ENCODE data around the gene ROR1. TPM values are rescaled to one million over a fixed set of nuclear protein-coding genes. Genes with fewer than 3 reads are reported as not detected.

The ROR1 gene
- total RNA-seq, 1 experiment from 2014 or later, result 2.7 TPM

GRCh38 chr1:63795455-63795854 is 21.6 kb downstream of the ROR1 start:
- Histone ChIP-seq H3K9me3 (ENCODE audit: control insufficient read depth in 1 of 2, insufficient read depth in 1 of 2, low read depth in 1 of 2, low read length in 2 of 2) (no peaks in the 10 kb centered on the region), H3K4me2 (ENCODE audit: low read length) (no peak overlapping the region), H4K20me1 (ENCODE audit: insufficient read depth) (no peaks in the 10 kb centered on the region), H3K4me3 (replicated peaks in 1 of 2; ENCODE audit: low read depth in 1 of 2, low read length in 2 of 2) (no peak overlapping the region), H3K36me3 (ENCODE audit: control insufficient read depth in 1 of 2, insufficient read depth in 2 of 2, low read length in 2 of 2) (no peaks in the 10 kb centered on the region), H3K9ac (ENCODE audit: low read length) (no peak overlapping the region), H3K27me3 (ENCODE audit: insufficient read depth, low read length) (no peaks in the 10 kb centered on the region), H3K79me2 (ENCODE audit: insufficient read depth, low read length) (no peaks in the 10 kb centered on the region), H2AFZ (ENCODE audit: low read depth, low read length, poor library complexity, severe bottlenecking) (no peak overlapping the region), H3K9me2 (ENCODE audit: insufficient read depth) (no peaks in the 10 kb centered on the region), H3K4me1 (ENCODE audit: control insufficient read depth in 1 of 2, insufficient read depth in 2 of 2, low read length in 2 of 2) (peaks cover 9 to 10% of the 10 kb centered on the region in 2 experiments; a peak in 3 of 4 replicates), H3K27ac (ENCODE audit: low read depth, low read length) (no peak overlapping the region)
- CTCF ChIA-PET, result no interaction called here
- POLR2A ChIA-PET, result no interaction called here
- intact Hi-C loops (cut with micrococcal nuclease), result no loop called here
- DNase-seq (ENCODE audit: low read depth, low spot score) (no peak), ATAC-seq (no peak)
- RAD21 ChIA-PET (ENCODE audit: low non-redundant PET in 1 of 2, low total read pairs in 2 of 2, uncharacterized antibody in 2 of 2, unreplicated experiment in 2 of 2), result interaction anchor here in 1 of 2 experiments (0.7 kb wide), 1 partner anchor 133 kb away, joined by 5 read pairs; no protein-coding TSS in a partner anchor
- BruUV-seq (replicated peaks), result no TSS peak
- TF ChIP-seq ATF3 (IDR thresholded peaks at IDR 0.05) (no peak), EZH2phosphoT487 (IDR thresholded peaks at IDR 0.05; ENCODE audit: borderline replicate concordance) (no peak), MAX (IDR thresholded peaks at IDR 0.05) (no peak), TCF7L2 (IDR thresholded peaks at IDR 0.05; ENCODE audit: borderline replicate concordance, extremely low read depth, insufficient read depth, insufficient read length) (no peak)

GRCh38 chr1:63797056-63797726 is 23.4 kb downstream of the ROR1 start:
- Histone ChIP-seq H2AFZ (ENCODE audit: low read depth, low read length, poor library complexity, severe bottlenecking) (no peak overlapping the region), H3K4me2 (ENCODE audit: low read length) (no peak overlapping the region), H3K9me3 (ENCODE audit: control insufficient read depth in 1 of 2, insufficient read depth in 1 of 2, low read depth in 1 of 2, low read length in 2 of 2) (no peaks in the 10 kb centered on the region), H3K9me2 (ENCODE audit: insufficient read depth) (no peaks in the 10 kb centered on the region), H3K27me3 (ENCODE audit: insufficient read depth, low read length) (no peaks in the 10 kb centered on the region), H3K79me2 (ENCODE audit: insufficient read depth, low read length) (no peaks in the 10 kb centered on the region), H3K9ac (ENCODE audit: low read length) (no peak overlapping the region), H3K27ac (ENCODE audit: low read depth, low read length) (no peak overlapping the region), H3K4me1 (ENCODE audit: control insufficient read depth in 1 of 2, insufficient read depth in 2 of 2, low read length in 2 of 2) (peaks cover 9 to 10% of the 10 kb centered on the region in 2 experiments; a peak in 3 of 4 replicates), H3K4me3 (replicated peaks in 1 of 2; ENCODE audit: low read depth in 1 of 2, low read length in 2 of 2) (no peak overlapping the region), H3K36me3 (ENCODE audit: control insufficient read depth in 1 of 2, insufficient read depth in 2 of 2, low read length in 2 of 2) (no peaks in the 10 kb centered on the region), H4K20me1 (ENCODE audit: insufficient read depth) (no peaks in the 10 kb centered on the region)
- no TSS peak for BruUV-seq (replicated peaks)
- POLR2A ChIA-PET, result no interaction called here
- RAD21 ChIA-PET (ENCODE audit: low non-redundant PET in 1 of 2, low total read pairs in 2 of 2, uncharacterized antibody in 2 of 2, unreplicated experiment in 2 of 2), result no interaction called here
- ATAC-seq, result no peak
- intact Hi-C loops (cut with micrococcal nuclease), result no loop called here
- no peak for DNase-seq (ENCODE audit: low read depth, low spot score)
- TF ChIP-seq REST (IDR thresholded peaks at IDR 0.05; ENCODE audit: low read depth), result no peak
- TF ChIP-seq FOSL1 (IDR thresholded peaks at IDR 0.05; ENCODE audit: low read depth), result no peak
- TF ChIP-seq POLR2AphosphoS5 (IDR thresholded peaks at IDR 0.05; ENCODE audit: low read depth, low read length), result no peak
- CTCF ChIA-PET, result no interaction called here

All from HCT116 (cell line).